HEK293T (cell line): ENCODE data around the gene LRP1B.

Source experiments
- CTCF ChIA-PET: fragments of 350-600 bp; formaldehyde crosslinking; extraction: SDS; loops from one replicate; lab custom pipeline; 2021; ENCODE audit warnings: antibody characterized with exemption, inconsistent platforms; lab: Yijun Ruan, JAX
- POLR2A ChIA-PET: fragments of 350-600 bp; formaldehyde crosslinking; extraction: SDS; loops from one replicate; lab custom pipeline; 2020; ENCODE audit warnings: antibody characterized with exemption, inconsistent platforms; lab: Yijun Ruan, JAX
- DNase-seq: peaks from one replicate; pipeline ENCODE4 v3.0.0; 2012; ENCODE audit warnings: mixed read lengths; ENCODE audit errors: extremely low spot score
- ARNT ChIP-seq: fragments of 450-650 bp; IDR thresholded peaks from 2 replicates; pipeline ENCODE4 v1.6.1; 2017; ENCODE audit warnings: mild to moderate bottlenecking
- BHLHE40 ChIP-seq: fragments of 450-650 bp; IDR thresholded peaks from 2 replicates; pipeline ENCODE4 v1.6.1; 2016; ENCODE audit warnings: mild to moderate bottlenecking, moderate library complexity, borderline replicate concordance
- CTBP1 ChIP-seq: fragments of 450-650 bp; IDR thresholded peaks from 2 replicates; pipeline ENCODE4 v1.6.1; 2016; ENCODE audit warnings: borderline replicate concordance
- ELF4 ChIP-seq: fragments of 450-650 bp; IDR thresholded peaks from 2 replicates; pipeline ENCODE4 v1.6.1; 2017; ENCODE audit warnings: antibody characterized with exemption
- FOXA1 ChIP-seq: fragments of 450-650 bp; IDR thresholded peaks from 2 replicates; pipeline ENCODE4 v1.6.1; 2016; ENCODE audit warnings: mild to moderate bottlenecking
- FOXK2 ChIP-seq: fragments of 450-650 bp; IDR thresholded peaks from 2 replicates; pipeline ENCODE4 v1.6.1; 2016; ENCODE audit warnings: mild to moderate bottlenecking
- FOXM1 ChIP-seq: fragments of 450-650 bp; IDR thresholded peaks from 2 replicates; pipeline ENCODE4 v1.6.1; 2017; ENCODE audit warnings: mild to moderate bottlenecking, borderline replicate concordance
- HDGF ChIP-seq: fragments of 450-650 bp; IDR thresholded peaks from 2 replicates; pipeline ENCODE4 v1.6.1; 2017; ENCODE audit warnings: antibody characterized with exemption, borderline replicate concordance
- L3MBTL2 ChIP-seq: fragments of 450-650 bp; conservative IDR thresholded peaks from 2 replicates; pipeline ENCODE4 v1.6.1; 2016; ENCODE audit warnings: mild to moderate bottlenecking
- LEF1 ChIP-seq: fragments of 450-650 bp; IDR thresholded peaks from 2 replicates; pipeline ENCODE4 v1.6.1; 2017; ENCODE audit warnings: mild to moderate bottlenecking, borderline replicate concordance
- NFRKB ChIP-seq: fragments of 450-650 bp; IDR thresholded peaks from 2 replicates; pipeline ENCODE4 v1.6.1; 2016; ENCODE audit warnings: mild to moderate bottlenecking, moderate library complexity
- PKNOX1 ChIP-seq: fragments of 450-650 bp; IDR thresholded peaks from 2 replicates; pipeline ENCODE4 v1.6.1; 2016
- SP1 ChIP-seq: fragments of 450-650 bp; IDR thresholded peaks from 2 replicates; pipeline ENCODE4 v1.6.1; 2017
- SUZ12 ChIP-seq: fragments of 450-650 bp; IDR thresholded peaks from 2 replicates; pipeline ENCODE4 v1.6.1; 2016; ENCODE audit warnings: mild to moderate bottlenecking
- TARDBP ChIP-seq: fragments of 450-650 bp; IDR thresholded peaks from 2 replicates; pipeline ENCODE4 v1.6.1; 2016
- ZNF384 ChIP-seq: fragments of 450-650 bp; IDR thresholded peaks from 2 replicates; pipeline ENCODE4 v1.6.1; 2016

The LRP1B gene

DNA sequence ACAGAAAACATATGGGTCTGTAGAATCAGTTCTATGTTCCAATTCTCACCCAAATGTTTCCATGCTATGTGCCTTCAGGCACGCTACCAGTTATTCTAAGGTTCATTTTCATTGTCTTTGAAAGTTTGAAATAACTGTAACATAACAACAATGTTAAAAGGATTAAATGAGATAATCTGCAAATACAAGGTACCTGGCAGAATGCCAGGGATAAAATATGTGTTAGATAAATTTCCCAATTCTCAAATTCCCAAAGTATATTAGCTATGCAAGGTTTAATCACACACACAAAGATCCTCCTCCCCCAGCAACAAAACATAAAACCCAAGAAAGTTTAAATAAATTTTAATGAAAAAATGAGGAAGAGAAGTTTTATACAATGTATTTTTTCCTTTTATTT lies 261.2 kb downstream of the LRP1B start:
- CTCF ChIA-PET = no interaction called here
- DNase-seq = no peak
- POLR2A ChIA-PET = no interaction called here
- TF ChIP-seq BHLHE40 = no peak
- TF ChIP-seq PKNOX1 = no peak
- TF ChIP-seq ZNF384 = no peak
- no peak for TF ChIP-seq HDGF
- no peak for TF ChIP-seq ARNT
- no peak for TF ChIP-seq LEF1
- TF ChIP-seq NFRKB = no peak
- TF ChIP-seq L3MBTL2 = no peak
- TF ChIP-seq ELF4 = no peak
- no peak for TF ChIP-seq TARDBP
- no peak for TF ChIP-seq SUZ12
- no peak for TF ChIP-seq SP1
- no peak for TF ChIP-seq FOXA1
- no peak for TF ChIP-seq FOXK2
- TF ChIP-seq FOXM1 = no peak
- TF ChIP-seq CTBP1 = no peak

- ChIA-PET CTCF (no interaction called here), POLR2A (no interaction called here)
- TF ChIP-seq FOXA1 = no peak
- TF ChIP-seq SP1 = no peak
- no peak for TF ChIP-seq LEF1
- TF ChIP-seq CTBP1 = no peak
- TF ChIP-seq ARNT = no peak
- no peak for DNase-seq
Measured at GRCh38 chr2:141863964-141864363, 266.9 kb downstream of the LRP1B start.

DNA sequence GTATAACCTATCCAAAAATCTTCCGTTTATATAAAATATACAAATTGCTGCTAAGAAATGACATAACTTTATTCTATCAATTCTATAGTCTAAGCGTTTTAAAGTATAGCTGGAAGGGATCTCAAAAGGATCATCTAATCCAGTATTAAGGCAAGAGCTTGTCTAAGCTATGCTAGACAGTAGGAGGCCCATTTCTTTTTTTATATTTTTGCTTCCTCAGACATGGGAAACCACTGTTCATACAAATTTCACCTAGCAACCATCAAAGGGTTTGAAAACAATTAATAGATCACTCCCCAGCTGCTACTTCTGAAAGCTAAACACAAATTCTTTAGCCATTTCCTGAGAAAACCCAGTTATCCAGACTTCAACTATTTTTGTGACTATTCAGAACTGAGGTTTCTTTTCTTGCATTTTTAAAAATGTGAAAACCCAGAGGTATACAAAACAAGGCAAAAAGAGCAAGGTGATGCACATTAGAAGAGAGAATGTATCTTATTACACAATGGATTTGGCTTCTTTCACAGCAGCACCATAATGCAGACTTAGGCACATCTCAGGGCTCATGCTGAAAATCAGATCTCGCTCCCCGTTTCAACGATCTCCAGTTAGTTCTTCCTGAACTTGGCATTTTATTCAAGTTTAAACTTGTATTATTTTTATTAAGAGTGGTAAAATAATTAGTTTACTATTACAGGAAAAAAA lies 274.4 kb downstream of the LRP1B start:
- ChIA-PET POLR2A (no interaction called here), CTCF (no interaction called here)
- DNase-seq = no peak
- no peak for TF ChIP-seq SUZ12
- no peak for TF ChIP-seq BHLHE40

- no peak for TF ChIP-seq ELF4
- no peak for TF ChIP-seq FOXK2
- TF ChIP-seq BHLHE40 = no peak
- no peak for TF ChIP-seq SUZ12
- TF ChIP-seq CTBP1 = no peak
- no peak for TF ChIP-seq PKNOX1
- TF ChIP-seq TARDBP = no peak
- TF ChIP-seq FOXA1 = no peak
- TF ChIP-seq LEF1 = no peak
- TF ChIP-seq L3MBTL2 = no peak
- TF ChIP-seq ARNT = no peak
- ChIA-PET POLR2A (no interaction called here), CTCF (no interaction called here)
- no peak for DNase-seq
Measured at GRCh38 chr2:141848191-141848590, 282.6 kb downstream of the LRP1B start.

- TF ChIP-seq SP1 (no peak), NFRKB (no peak), ELF4 (no peak), BHLHE40 (no peak), PKNOX1 (no peak), FOXK2 (no peak)
- no peak for DNase-seq
- POLR2A ChIA-PET = no interaction called here
- CTCF ChIA-PET = no interaction called here
Measured at GRCh38 chr2:141844231-141844630, 286.6 kb downstream of the LRP1B start.

- ChIA-PET CTCF (no interaction called here), POLR2A (no interaction called here)
- DNase-seq = no peak
- TF ChIP-seq HDGF = no peak
- TF ChIP-seq SUZ12 = no peak
- TF ChIP-seq L3MBTL2 = no peak
- no peak for TF ChIP-seq NFRKB
- TF ChIP-seq FOXK2 = no peak
- TF ChIP-seq ZNF384 = no peak
- TF ChIP-seq LEF1 = no peak
- no peak for TF ChIP-seq FOXA1
- no peak for TF ChIP-seq SP1
- no peak for TF ChIP-seq TARDBP
- TF ChIP-seq PKNOX1 = no peak
- TF ChIP-seq ARNT = no peak
- no peak for TF ChIP-seq BHLHE40
- TF ChIP-seq CTBP1 = no peak
- TF ChIP-seq ELF4 = no peak
- TF ChIP-seq FOXM1 = no peak
Measured at GRCh38 chr2:141835103-141835502, 295.7 kb downstream of the LRP1B start.
